ENCODE measurements around the gene ERMARD.

The ERMARD gene

DNA sequence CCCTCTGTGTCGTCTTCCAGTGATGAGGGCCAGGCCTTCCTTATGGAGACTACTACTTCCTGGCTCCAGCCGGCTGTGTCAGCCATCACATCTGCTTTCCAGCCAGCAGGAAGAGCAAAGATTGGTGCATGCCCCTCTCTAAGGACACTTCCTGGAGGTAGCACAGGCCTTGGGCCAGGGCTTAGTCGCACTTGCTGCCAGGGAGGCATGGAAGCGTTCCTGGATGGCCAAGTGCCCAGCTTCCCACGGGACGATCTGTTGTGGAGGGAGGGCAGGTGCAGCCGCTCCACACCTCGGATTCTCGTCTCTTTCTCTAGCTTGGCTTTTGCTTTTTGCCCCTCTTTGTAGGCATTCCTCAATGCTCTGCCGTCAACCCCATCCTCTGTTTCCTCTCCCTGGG is 11.9 kb downstream of the ERMARD start:
- no peak for TF ChIP-seq CEBPB (IDR thresholded peaks at IDR 0.05)
- TF ChIP-seq, protein P1, sequence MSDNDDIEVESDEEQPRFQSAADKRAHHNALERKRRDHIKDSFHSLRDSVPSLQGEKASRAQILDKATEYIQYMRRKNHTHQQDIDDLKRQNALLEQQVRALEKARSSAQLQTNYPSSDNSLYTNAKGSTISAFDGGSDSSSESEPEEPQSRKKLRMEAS (IDR thresholded peaks at IDR 0.05): no peak
- TF ChIP-seq EP300 (IDR thresholded peaks at IDR 0.05; ENCODE audit: borderline replicate concordance): no peak
- no peak for TF ChIP-seq EGR1 (IDR thresholded peaks at IDR 0.05)
- TF ChIP-seq ZBTB7A (IDR thresholded peaks at IDR 0.05; ENCODE audit: low read depth): no peak
- TF ChIP-seq, protein P2, sequence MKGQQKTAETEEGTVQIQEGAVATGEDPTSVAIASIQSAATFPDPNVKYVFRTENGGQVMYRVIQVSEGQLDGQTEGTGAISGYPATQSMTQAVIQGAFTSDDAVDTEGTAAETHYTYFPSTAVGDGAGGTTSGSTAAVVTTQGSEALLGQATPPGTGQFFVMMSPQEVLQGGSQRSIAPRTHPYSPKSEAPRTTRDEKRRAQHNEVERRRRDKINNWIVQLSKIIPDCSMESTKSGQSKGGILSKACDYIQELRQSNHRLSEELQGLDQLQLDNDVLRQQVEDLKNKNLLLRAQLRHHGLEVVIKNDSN (IDR thresholded peaks at IDR 0.05): no peak
- no peak for TF ChIP-seq YY1 (IDR thresholded peaks at IDR 0.05; ENCODE audit: low read depth)

- TF ChIP-seq, protein P1 (IDR thresholded peaks at IDR 0.05): no peak
- TF ChIP-seq FOXM1 (IDR thresholded peaks at IDR 0.05; ENCODE audit: borderline replicate concordance, low read depth) (no peak), NFIC (IDR thresholded peaks at IDR 0.05) (no peak)
Measured at GRCh38 chr6:169763881-169764280, 12.5 kb downstream of the ERMARD start.

GRCh38 chr6:169766232-169766631 is 14.8 kb downstream of the ERMARD start:
- TF ChIP-seq TAF1 (IDR thresholded peaks at IDR 0.05; ENCODE audit: low read depth) (no peak), CREB1 (IDR thresholded peaks at IDR 0.05; ENCODE audit: low read depth) (no peak), ZBTB7A (IDR thresholded peaks at IDR 0.05; ENCODE audit: low read depth) (no peak), TCF12 (IDR thresholded peaks at IDR 0.05; ENCODE audit: low read depth) (no peak), EP300 (IDR thresholded peaks at IDR 0.05; ENCODE audit: borderline replicate concordance) (no peak), FOXM1 (IDR thresholded peaks at IDR 0.05; ENCODE audit: borderline replicate concordance, low read depth) (no peak), RAD21 (IDR thresholded peaks at IDR 0.05; ENCODE audit: low read depth) (no peak), NFIC (IDR thresholded peaks at IDR 0.05) (no peak), EGR1 (IDR thresholded peaks at IDR 0.05) (no peak)
- TF ChIP-seq, protein P1 (IDR thresholded peaks at IDR 0.05): no peak

DNA sequence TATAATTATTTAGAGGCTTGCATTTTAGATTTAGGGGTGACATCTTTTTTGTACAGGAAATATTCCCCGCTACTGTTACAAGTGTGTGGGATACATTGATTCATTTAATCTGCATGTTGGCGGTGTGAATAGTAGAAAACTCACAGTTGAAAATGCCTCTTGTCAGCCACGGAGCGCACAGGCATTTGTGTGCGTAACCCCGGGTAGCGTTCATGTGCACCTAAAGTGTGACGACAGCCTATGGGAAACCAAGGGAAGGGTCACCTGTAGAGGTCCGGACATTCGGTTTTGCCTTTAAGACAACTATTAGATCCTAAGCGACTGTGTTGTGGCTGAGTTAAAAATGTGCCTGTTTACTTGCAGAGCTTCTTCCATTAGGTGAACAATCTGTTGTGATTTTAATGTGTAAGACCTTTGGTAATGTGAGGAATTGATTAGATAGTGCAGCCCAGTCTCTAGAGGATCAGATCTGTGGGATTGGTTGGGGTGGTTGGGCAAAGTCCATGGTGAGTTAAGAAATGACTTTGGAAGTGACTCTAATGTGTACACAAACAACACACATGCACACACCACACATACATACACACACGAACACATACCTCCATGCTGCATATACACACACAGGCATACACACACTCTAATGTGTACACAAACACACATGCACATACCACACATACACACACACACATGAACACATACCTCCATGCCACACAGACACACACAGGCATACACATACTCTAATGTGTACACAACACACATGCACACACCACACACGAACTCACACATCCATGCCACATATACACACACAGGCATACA is 15.7 kb downstream of the ERMARD start:
- no peak for TF ChIP-seq FOXM1 (IDR thresholded peaks at IDR 0.05; ENCODE audit: borderline replicate concordance, low read depth)
- no peak for TF ChIP-seq EGR1 (IDR thresholded peaks at IDR 0.05)
- no peak for TF ChIP-seq RAD21 (IDR thresholded peaks at IDR 0.05; ENCODE audit: low read depth)
- TF ChIP-seq, protein P1 (IDR thresholded peaks at IDR 0.05): no peak
- no peak for TF ChIP-seq CREB1 (IDR thresholded peaks at IDR 0.05; ENCODE audit: low read depth)
- TF ChIP-seq CEBPB (IDR thresholded peaks at IDR 0.05): no peak
- TF ChIP-seq EP300 (IDR thresholded peaks at IDR 0.05; ENCODE audit: borderline replicate concordance): no peak
- TF ChIP-seq YY1 (IDR thresholded peaks at IDR 0.05; ENCODE audit: low read depth): no peak
- TF ChIP-seq TEAD4 (IDR thresholded peaks at IDR 0.05): no peak
- no peak for TF ChIP-seq ZBTB7A (IDR thresholded peaks at IDR 0.05; ENCODE audit: low read depth)
- TF ChIP-seq REST (IDR thresholded peaks at IDR 0.05; ENCODE audit: low read depth): no peak
- no peak for TF ChIP-seq TCF12 (IDR thresholded peaks at IDR 0.05; ENCODE audit: low read depth)
- TF ChIP-seq TAF1 (IDR thresholded peaks at IDR 0.05; ENCODE audit: low read depth): no peak
- TF ChIP-seq, protein P2 (IDR thresholded peaks at IDR 0.05): no peak
- no peak for TF ChIP-seq NFIC (IDR thresholded peaks at IDR 0.05)

- TF ChIP-seq, protein P2 (IDR thresholded peaks at IDR 0.05): no peak
- no peak for TF ChIP-seq TAF1 (IDR thresholded peaks at IDR 0.05; ENCODE audit: low read depth)
- TF ChIP-seq EGR1 (IDR thresholded peaks at IDR 0.05): no peak
- no peak for TF ChIP-seq TEAD4 (IDR thresholded peaks at IDR 0.05)
- TF ChIP-seq EP300 (IDR thresholded peaks at IDR 0.05; ENCODE audit: borderline replicate concordance): no peak
- no peak for TF ChIP-seq NFIC (IDR thresholded peaks at IDR 0.05)
- TF ChIP-seq ZBTB7A (IDR thresholded peaks at IDR 0.05; ENCODE audit: low read depth): no peak
- no peak for TF ChIP-seq REST (IDR thresholded peaks at IDR 0.05; ENCODE audit: low read depth)
- TF ChIP-seq YY1 (IDR thresholded peaks at IDR 0.05; ENCODE audit: low read depth): no peak
Measured at GRCh38 chr6:169774347-169774746, 22.9 kb downstream of the ERMARD start.

Data from Ishikawa (cell line).